ENCODE data around the gene CEP41. TPM values are rescaled to one million over a fixed set of nuclear protein-coding genes. Genes with fewer than 3 reads are reported as not detected.

Gene CEP41
- 8.5 and 8.7 TPM in 2 replicates for total RNA-seq (2016; rRNA removed; fragmentation: Illumina TruSeq; extraction: Trizol)
- total RNA-seq (2016; cell fraction: cytosol; rRNA removed; fragmentation: Illumina TruSeq; extraction: Trizol; ENCODE audit: low read depth), result 1.4 and 1.5 TPM in 2 replicates
- total RNA-seq (2016; cell fraction: insoluble cytoplasmic fraction; rRNA removed; fragmentation: Illumina TruSeq; extraction: Trizol), result 7.4 and 7.9 TPM in 2 replicates
- total RNA-seq (2016; cell fraction: membrane; rRNA removed; fragmentation: Illumina TruSeq; extraction: Trizol), result 3.0 and 4.0 TPM in 2 replicates
- total RNA-seq (2016; cell fraction: nucleus; rRNA removed; fragmentation: Illumina TruSeq; extraction: Trizol), result 10.6 and 11.1 TPM in 2 replicates
- polyA plus RNA-seq (2011; rRNA removed), result 8.1 and 9.0 TPM in 2 replicates
- 6.4 and 7.7 TPM in 2 replicates for polyA plus RNA-seq (2011; cell fraction: cytosol; rRNA removed)
- polyA plus RNA-seq (2011; cell fraction: nucleus; rRNA removed), result 3.8 and 5.7 TPM in 2 replicates
- 3.7 and 5.1 TPM in 2 replicates for polyA plus RNA-seq (2012)
- polyA plus RNA-seq (2016; cell fraction: cytosol; fragmentation: Illumina TruSeq; extraction: Trizol; ENCODE audit: low read depth), result 2.5 and 2.6 TPM in 2 replicates
- polyA plus RNA-seq (2016; cell fraction: insoluble cytoplasmic fraction; fragmentation: Illumina TruSeq; extraction: Trizol; ENCODE audit: low read depth), result 10.0 and 12.3 TPM in 2 replicates
- polyA plus RNA-seq (2016; cell fraction: membrane; fragmentation: Illumina TruSeq; extraction: Trizol; ENCODE audit: low read depth), result 3.4 and 3.6 TPM in 2 replicates
- polyA plus RNA-seq (2016; cell fraction: nucleus; fragmentation: Illumina TruSeq; extraction: Trizol; ENCODE audit: insufficient read depth, low read depth), result 12.0 and 12.7 TPM in 2 replicates
- polyA minus RNA-seq (2011; rRNA and poly(A)+ RNA removed; ENCODE audit: low replicate concordance), result 5.8 and 8.1 TPM in 2 replicates
- 4.9 and 5.2 TPM in 2 replicates for polyA minus RNA-seq (2011; cell fraction: cytosol; rRNA and poly(A)+ RNA removed)
- polyA minus RNA-seq (2011; cell fraction: nucleus; rRNA and poly(A)+ RNA removed), result 6.3 and 9.1 TPM in 2 replicates
- Bru-seq, nascent RNA, result percentile 38 among the genes with signal in this experiment
- BruChase-seq, experiment 1, labeled RNA remaining after a 6-hour chase, result percentile 37 among the genes with signal in this experiment
- percentile 38 among the genes with signal in this experiment for BruChase-seq, experiment 2, labeled RNA remaining after a 2-hour chase
- long read RNA-seq, experiment 1, full-length matches to known transcripts, result 10 of 11 reads
- long read RNA-seq, experiment 1, partial matches to known transcripts, result 0 of 11 reads
- long read RNA-seq, experiment 1, other reads (novel, unspliced or antisense), result 1 of 11 reads
- long read RNA-seq, experiment 2, partial matches to known transcripts, result 2 of 7 reads
- long read RNA-seq, experiment 2, other reads (novel, unspliced or antisense), result 2 of 7 reads

- H3K27me3 ChIP-seq (ENCODE audit: control insufficient read depth in 1 of 2, insufficient read depth in 2 of 2, low read length in 2 of 2), result 0 out of 5 replicates have a peak, but pooled peaks cover 0 to 4% of the 10 kb centered on the region in 2 experiments
- peak within 1 kb of the TSS; percentile 92 for H2AFZ ChIP-seq (ENCODE audit: low read length)
- H3K79me2 ChIP-seq (ENCODE audit: insufficient read depth, low read length), result no peaks in the 10 kb centered on the region
- H3K4me2 ChIP-seq (ENCODE audit: low read depth, low read length), result peak within 1 kb of the TSS; percentile 94
- no peaks in the 10 kb centered on the region for H3K36me3 ChIP-seq (replicated peaks in 1 of 2; ENCODE audit: control insufficient read depth in 1 of 2, insufficient read depth in 2 of 2, low read length in 2 of 2)
- peak within 1 kb of the TSS; percentile 66 for H3K9ac ChIP-seq (ENCODE audit: insufficient read depth, low read depth, low read length)
- BruUV-seq (replicated peaks), result TSS peak; percentile 79
- WGBS (ENCODE audit: low lambda C conversion rate), result 38% methylated on average over 49 of the region's 61 CpGs
- H3K4me3 ChIP-seq (replicated peaks in 1 of 3; ENCODE audit: insufficient read depth in 1 of 3, low read depth in 2 of 3, low read length in 3 of 3), result peak within 1 kb of the TSS; percentile 58 to 83 (median 71)
- FAIRE-seq (peak; percentile 52), DNase-seq (ENCODE audit: low spot score) (peak; percentile 94), ATAC-seq (peak; percentile 99)
- CTCF ChIA-PET (ENCODE audit: low intra/inter-chr PET ratio, low total read pairs), result no interaction called here
- H3K9me3 ChIP-seq (ENCODE audit: low read length), result no peaks in the 10 kb centered on the region
- POLR2A ChIA-PET, result interaction anchor here (0.8 kb wide), 1 partner anchor 29 kb away, joined by 3 read pairs; no protein-coding TSS in a partner anchor
- peak within 1 kb of the TSS; percentile 74 for H3K27ac ChIP-seq (ENCODE audit: extremely low read length, insufficient read depth, low read length)
- in situ Hi-C loops (cut with HindIII; ENCODE audit: extremely low pct_ligation_motif_present, low pct_unique_long_range_greater_than_20kb) (no loop called here), intact Hi-C loops (cut with micrococcal nuclease; ENCODE audit: unreplicated experiment) (no loop called here)
- peaks cover 23% of the 10 kb centered on the region for H3K4me1 ChIP-seq (ENCODE audit: insufficient read depth, low read length)
- no peaks in the 10 kb centered on the region for H4K20me1 ChIP-seq (ENCODE audit: insufficient read depth, low read length)
- TF ChIP-seq ZNF580 (CRISPR knock-in tag; IDR thresholded peaks at IDR 0.05; ENCODE audit: borderline replicate concordance, low read depth), result no peak
- TF ChIP-seq FOXK1 (CRISPR knock-in tag; IDR thresholded peaks at IDR 0.05; ENCODE audit: borderline replicate concordance, low read depth), result peak; percentile 39; the same call in 1 of the 2 replicates
- TF ChIP-seq CEBPB (IDR thresholded peaks at IDR 0.05; ENCODE audit: borderline replicate concordance, low read depth, low read length), result no peak
- 0 out of 2 replicates have a peak, but pooled peaks have one; percentile 15 for TF ChIP-seq KMT2A (CRISPR knock-in tag; IDR thresholded peaks at IDR 0.05)
- no peak for TF ChIP-seq TRAFD1 (CRISPR knock-in tag; IDR thresholded peaks at IDR 0.05; ENCODE audit: borderline replicate concordance)
- TF ChIP-seq CREM (IDR thresholded peaks at IDR 0.05), result peak; percentile 59; the same call in 1 of the 2 replicates
- no peak for TF ChIP-seq CREM (CRISPR knock-in tag; IDR thresholded peaks at IDR 0.05)
- TF ChIP-seq ZNF468 (CRISPR knock-in tag; IDR thresholded peaks at IDR 0.05), result no peak
- TF ChIP-seq GFI1 (CRISPR knock-in tag; IDR thresholded peaks at IDR 0.05; ENCODE audit: borderline replicate concordance), result peak; percentile 34; the same call in 1 of the 2 replicates
- TF ChIP-seq KDM2A (CRISPR knock-in tag; IDR thresholded peaks at IDR 0.05; ENCODE audit: borderline replicate concordance, low read depth), result 0 out of 2 replicates have a peak, but pooled peaks have one; percentile 33
- TF ChIP-seq SMAD9 (CRISPR knock-in tag; IDR thresholded peaks at IDR 0.05), result no peak
- TF ChIP-seq ZNF414 (CRISPR knock-in tag; IDR thresholded peaks at IDR 0.05), result no peak
Measured at GRCh38 chr7:130440527-130441365, at the start of gene CEP41. Gene CEP41, minus strand, starts transcription at chr7:130441016. Its CDS starts 50 bp downstream, at chr7:130440966.

Data from HepG2 (cell line).